Endothelial cell of umbilical vein (primary cell): ENCODE measurements around the gene MRPL34. TPM values are rescaled to one million over a fixed set of nuclear protein-coding genes. Genes with fewer than 3 reads are reported as not detected.

Source experiments
- BruUV-seq: library from RNA; stranded (reverse); fragments of 400-500 nt; replicated peaks from 2 replicates; lab custom pipeline; 2021; lab: Mats Ljungman, UMichigan
- CTCF ChIA-PET: fragments of 300-600, 350-600 bp; sonication (Branson Sonifier 250); formaldehyde crosslinking; loops from one replicate; lab custom pipeline; 2021; ENCODE audit warnings: antibody characterized with exemption, inconsistent platforms; lab: Charles Lee
- POLR2A ChIA-PET: fragments of 300-600, 350-600 bp; sonication (Branson Sonifier 250); formaldehyde crosslinking; loops from one replicate; lab custom pipeline; 2021; ENCODE audit warnings: antibody characterized with exemption, inconsistent platforms; lab: Charles Lee
- DNase-seq: peaks from one replicate; pipeline ENCODE4 v3.0.0-alpha.2; 2011; ENCODE audit warnings: low read depth, low spot score
- FAIRE-seq: peaks from 2 replicates; lab custom pipeline; 2011; peaks lifted over from hg19 to GRCh38; lab: Jason Lieb, UNC
- H2AFZ ChIP-seq: 2 replicates; pipeline ENCODE4 v1.6.0; 2012; ENCODE audit warnings: low read depth, low read length, control low read depth, inconsistent platforms
- H3K27ac ChIP-seq: 2 replicates; pipeline ENCODE4 v1.5.1; 2011; ENCODE audit warnings: low read depth, mild to moderate bottlenecking, control low read depth, low read length, moderate library complexity; ENCODE audit not compliant: insufficient read depth
- H3K27me3 ChIP-seq, 2 experiments: 2 replicates each; pipeline versions ENCODE4 v1.6.0 to v1.6.1; 2011; ENCODE audit warnings: low read length in 2 of 2, mixed read lengths in 1 of 2; ENCODE audit not compliant: control insufficient read depth in 2 of 2, insufficient read depth in 2 of 2
- H3K36me3 ChIP-seq, 2 experiments: 2 replicates in 1 of 2; 3 replicates in 1 of 2; pipeline ENCODE4 v1.5.1; 2011; ENCODE audit warnings: low read length in 2 of 2, mild to moderate bottlenecking in 1 of 2, moderate library complexity in 1 of 2; ENCODE audit not compliant: control insufficient read depth in 2 of 2, insufficient read depth in 2 of 2; ENCODE audit errors: extremely low read depth in 1 of 2
- H3K4me1 ChIP-seq: 3 replicates; pipeline ENCODE4 v1.5.1; 2011; ENCODE audit warnings: mild to moderate bottlenecking, low read length; ENCODE audit not compliant: control insufficient read depth, insufficient read depth; ENCODE audit errors: extremely low read depth
- H3K4me2 ChIP-seq: 2 replicates; pipeline ENCODE4 v1.6.1; 2011; ENCODE audit warnings: low read length, control low read depth, mixed read lengths; ENCODE audit not compliant: insufficient read depth
- H3K4me3 ChIP-seq, 3 experiments: fragments of 200-600 bp in 1 of 3; sonication (generic), shearing (Covaris generic) in 1 of 3; replicated peaks in 1 of 3; 2 replicates each; pipeline ENCODE4 v1.5.1; 2011 to 2016; ENCODE audit warnings: control low read depth in 3 of 3, low read length in 3 of 3, mild to moderate bottlenecking in 2 of 3, inconsistent platforms in 1 of 3, low read depth in 1 of 3, moderate library complexity in 1 of 3; ENCODE audit not compliant: insufficient read depth in 1 of 3
- H3K79me2 ChIP-seq: 2 replicates; pipeline ENCODE4 v1.6.0; 2012; ENCODE audit warnings: low read length, inconsistent platforms; ENCODE audit not compliant: control insufficient read depth, insufficient read depth
- H3K9ac ChIP-seq: replicated peaks from 2 replicates; pipeline ENCODE3; 2011; ENCODE audit warnings: low read length, control low read depth; ENCODE audit not compliant: insufficient read depth; ENCODE audit errors: extremely low read depth
- H3K9me1 ChIP-seq: replicated peaks from 3 replicates; pipeline ENCODE4 v1.6.0; 2011; ENCODE audit warnings: mild to moderate bottlenecking, low read length; ENCODE audit not compliant: control insufficient read depth, insufficient read depth; ENCODE audit errors: extremely low read depth
- H3K9me3 ChIP-seq: replicated peaks from 2 replicates; pipeline ENCODE4 v1.5.1; 2012; ENCODE audit warnings: low read length, inconsistent platforms; ENCODE audit not compliant: control insufficient read depth, insufficient read depth
- H4K20me1 ChIP-seq: replicated peaks from 2 replicates; pipeline ENCODE3; 2011; ENCODE audit warnings: mild to moderate bottlenecking, low read length; ENCODE audit not compliant: control insufficient read depth, insufficient read depth; ENCODE audit errors: extremely low read depth
- CTCF ChIP-seq, 2 donors: IDR thresholded peaks; 1 replicate in 1 of 2; 2 replicates in 1 of 2; pipeline ENCODE4 v1.5.1; 2011; ENCODE audit warnings: low read length in 2 of 2, mild to moderate bottlenecking in 2 of 2, moderate library complexity in 2 of 2, control low read depth in 1 of 2, inconsistent platforms in 1 of 2, low read depth in 1 of 2; ENCODE audit not compliant: insufficient read depth in 1 of 2; ENCODE audit errors: extremely low read depth in 1 of 2
- EZH2 ChIP-seq: IDR thresholded peaks from 2 replicates; pipeline ENCODE4 v1.6.1; 2012; ENCODE audit warnings: borderline replicate concordance, low read depth, mild to moderate bottlenecking, moderate library complexity, low read length, inconsistent platforms; ENCODE audit not compliant: severe bottlenecking
- FOS ChIP-seq: IDR thresholded peaks from 2 replicates; pipeline ENCODE4 v1.6.1; 2011; ENCODE audit warnings: mild to moderate bottlenecking, low read length, moderate library complexity, borderline replicate concordance; ENCODE audit not compliant: insufficient read depth
- GATA2 ChIP-seq: IDR thresholded peaks from 2 replicates; pipeline ENCODE4 v1.7.0; 2011; ENCODE audit warnings: low read depth, mild to moderate bottlenecking, moderate library complexity, mixed read lengths, low read length; ENCODE audit not compliant: insufficient read length, insufficient read depth
- JUN ChIP-seq: IDR thresholded peaks from 2 replicates; pipeline ENCODE4 v1.6.1; 2011; ENCODE audit warnings: borderline replicate concordance, low read depth; ENCODE audit not compliant: insufficient read length, insufficient read depth
- MYC ChIP-seq: IDR thresholded peaks from one replicate; pipeline ENCODE4 v1.6.1; 2011; ENCODE audit warnings: mild to moderate bottlenecking, low read depth, low read length
- POLR2A ChIP-seq: IDR thresholded peaks from 2 replicates; pipeline ENCODE4 v1.6.1; 2012; ENCODE audit warnings: low read depth, mild to moderate bottlenecking, control low read depth, low read length
- POLR2AphosphoS5 ChIP-seq: IDR thresholded peaks from 2 replicates; pipeline ENCODE4 v1.6.1; 2012; ENCODE audit warnings: low read depth, mild to moderate bottlenecking, control low read depth, low read length, moderate library complexity; ENCODE audit not compliant: insufficient read depth
- dilution Hi-C: fragments of 300-500 bp; cut with MboI; formaldehyde crosslinking; loops from one replicate; pipeline ENCODE4 v1.15.0; 2019; ENCODE audit warnings: low sequenced_read_pairs; ENCODE audit not compliant: extremely low pct_ligation_motif_present
- intact Hi-C: fragments of 100-400 bp; cut with micrococcal nuclease; formaldehyde crosslinking; loops from one replicate; pipeline ENCODE4 v1.10.0; 2022
- polyA plus RNA-seq, 4 experiments: library from polyadenylated mRNA; depleted of rRNA in 3 of 4; stranded (reverse) in 3 of 4; unstranded in 1 of 4; fragments of >200 nt; gene quantifications; 2 replicates each; pipeline versions ENCODE4 v1.2.1 to v1.2.3, GENCODE V29; 2011 to 2012; ENCODE audit warnings: missing spikeins in 1 of 4
- total RNA-seq: library from RNA; stranded (reverse); gene quantifications from 2 replicates; pipeline ENCODE4 v1.2.3, GENCODE V29; 2021
- TF ChIP-seq, protein P1 (sequence below): IDR thresholded peaks from 2 replicates; pipeline ENCODE4 v1.6.1; 2011; ENCODE audit not compliant: insufficient read depth, insufficient read length

The MRPL34 gene
- total and polyA plus RNA-seq, 2 donors (not counting 3 experiments of a cell fraction or from before 2014, with no cell fraction given) = 45.5 to 55.7 TPM

DNA sequence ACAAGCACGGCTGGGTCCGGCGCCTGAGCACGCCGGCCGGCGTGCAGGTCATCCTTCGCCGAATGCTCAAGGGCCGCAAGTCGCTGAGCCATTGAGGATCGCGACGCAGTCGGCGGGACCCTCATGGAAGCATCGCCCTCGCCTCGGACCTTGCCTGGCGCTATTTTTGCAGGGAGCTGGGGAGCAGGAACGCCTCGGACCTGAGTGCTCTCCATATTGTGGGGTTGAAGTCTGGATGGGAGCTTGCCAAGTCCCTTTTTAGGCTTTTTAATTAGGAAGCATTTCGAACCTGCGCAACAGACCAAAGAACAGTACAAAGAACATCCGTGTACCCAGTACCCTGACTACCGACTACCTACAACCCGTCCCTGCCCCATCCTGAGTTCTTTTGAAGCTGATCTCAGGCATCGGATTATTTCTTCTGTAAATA is 628 bp downstream of the MRPL34 start:
- intact Hi-C loops = no loop called here
- H3K27me3 ChIP-seq = no peaks in the 10 kb centered on the region
- TF ChIP-seq POLR2A = no peak
- no peak for TF ChIP-seq FOS
- TF ChIP-seq CTCF (IDR thresholded peaks at IDR 0.05; ENCODE audit: extremely low read depth in 1 of 2, insufficient read depth in 1 of 2, low read depth in 1 of 2, low read length in 2 of 2) = no peak
- TF ChIP-seq JUN = no peak
- no peak for TF ChIP-seq MYC
- no peak for TF ChIP-seq POLR2AphosphoS5
- no peak for TF ChIP-seq GATA2
- TF ChIP-seq, protein P1, sequence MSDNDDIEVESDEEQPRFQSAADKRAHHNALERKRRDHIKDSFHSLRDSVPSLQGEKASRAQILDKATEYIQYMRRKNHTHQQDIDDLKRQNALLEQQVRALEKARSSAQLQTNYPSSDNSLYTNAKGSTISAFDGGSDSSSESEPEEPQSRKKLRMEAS = no peak
- no peak for TF ChIP-seq EZH2
- H3K4me3 ChIP-seq = peak overlapping the region; percentile 44 to 72 (median 59)
- no peaks in the 10 kb centered on the region for H3K9me3 ChIP-seq
- DNase-seq (no peak), FAIRE-seq (peak; percentile 76)
- no peaks in the 10 kb centered on the region for H3K9me1 ChIP-seq
- ChIA-PET POLR2A (no interaction called here), CTCF (no interaction called here)
- H3K9ac ChIP-seq = peak overlapping the region; percentile 67
- H4K20me1 ChIP-seq = no peaks in the 10 kb centered on the region
- H3K36me3 ChIP-seq = no peaks in the 10 kb centered on the region
- H3K27ac ChIP-seq = peak overlapping the region; percentile 47
- peaks cover 17% of the 10 kb centered on the region for H3K4me1 ChIP-seq
- peak overlapping the region; percentile 88 for H2AFZ ChIP-seq
- H3K4me2 ChIP-seq = peak overlapping the region; percentile 81
- dilution Hi-C loops = no loop called here
- BruUV-seq = no TSS peak
- H3K79me2 ChIP-seq = peaks cover 19% of the 10 kb centered on the region
